Loucy (cell line): ENCODE data around the gene CCDC73.

Experiments used
- H2AFZ ChIP-seq: fragments of 200-600 bp; sonication (generic); 2 replicates; pipeline ENCODE4 v1.6.0; 2016; ENCODE audit warnings: antibody characterized with exemption, mild to moderate bottlenecking, low read length, moderate library complexity
- H3F3A ChIP-seq: fragments of 200-600 bp; 2 replicates; pipeline ENCODE4 v1.6.0; 2016; ENCODE audit warnings: antibody characterized with exemption, low read depth, mild to moderate bottlenecking
- H3K27me3 ChIP-seq: fragments of 200-600 bp; sonication (generic); 2 replicates; pipeline ENCODE4 v1.6.1; 2014; ENCODE audit warnings: low read length, mild to moderate bottlenecking; ENCODE audit not compliant: insufficient read depth, poor library complexity, severe bottlenecking
- H3K36me3 ChIP-seq: fragments of 200-600 bp; sonication (generic); 2 replicates; pipeline ENCODE4 v1.6.1; 2016; ENCODE audit warnings: low read length; ENCODE audit not compliant: insufficient read depth
- H3K4me1 ChIP-seq: fragments of 200-600 bp; sonication (generic); 2 replicates; pipeline ENCODE4 v1.5.1; 2014; ENCODE audit warnings: low read length, mild to moderate bottlenecking; ENCODE audit not compliant: insufficient read depth, poor library complexity, severe bottlenecking
- H3K4me2 ChIP-seq: fragments of 200-600 bp; sonication (generic); 2 replicates; pipeline ENCODE4 v1.6.0; 2014; ENCODE audit warnings: antibody characterized with exemption, low read length, low read depth, mild to moderate bottlenecking; ENCODE audit not compliant: poor library complexity, severe bottlenecking
- H3K4me3 ChIP-seq: fragments of 200-600 bp; sonication (generic); 2 replicates; pipeline ENCODE4 v1.5.1; 2014; ENCODE audit warnings: low read length, mild to moderate bottlenecking, mixed read lengths; ENCODE audit not compliant: poor library complexity, severe bottlenecking
- H3K79me2 ChIP-seq: fragments of 200-600 bp; sonication (generic); 2 replicates; pipeline ENCODE4 v1.6.1; 2014; ENCODE audit warnings: low read length; ENCODE audit not compliant: insufficient read depth
- H3K9ac ChIP-seq: fragments of 200-600 bp; sonication (generic); 2 replicates; pipeline ENCODE4 v1.6.0; 2014; ENCODE audit warnings: mild to moderate bottlenecking, low read depth, low read length, moderate library complexity; ENCODE audit not compliant: poor library complexity, severe bottlenecking
- H3K9me2 ChIP-seq: fragments of 200-600 bp; sonication (generic); replicated peaks from 2 replicates; pipeline ENCODE4 v1.6.1; 2016; ENCODE audit warnings: low read depth, low read length, mixed read lengths
- H3K9me3 ChIP-seq: fragments of 200-600 bp; sonication (generic); 2 replicates; pipeline ENCODE4 v1.6.1; 2014; ENCODE audit warnings: mild to moderate bottlenecking, antibody characterized with exemption, low read length, low read depth; ENCODE audit not compliant: insufficient read depth
- H4K20me1 ChIP-seq: fragments of 200-600 bp; sonication (generic); 2 replicates; pipeline ENCODE4 v1.6.0; 2014; ENCODE audit warnings: antibody characterized with exemption, low read length, mild to moderate bottlenecking; ENCODE audit not compliant: insufficient read depth, poor library complexity, severe bottlenecking
- EZH2phosphoT487 ChIP-seq: fragments of 200-600 bp; IDR thresholded peaks from 2 replicates; pipeline ENCODE4 v1.6.1; 2018; ENCODE audit warnings: antibody characterized with exemption, mild to moderate bottlenecking, moderate library complexity, borderline replicate concordance
- TF ChIP-seq, protein P1 (sequence below): fragments of 200-600 bp; sonication (generic); conservative IDR thresholded peaks from 2 replicates; pipeline ENCODE4 v1.5.1; 2014; ENCODE audit warnings: mild to moderate bottlenecking, antibody characterized with exemption, low read length

The CCDC73 gene

DNA sequence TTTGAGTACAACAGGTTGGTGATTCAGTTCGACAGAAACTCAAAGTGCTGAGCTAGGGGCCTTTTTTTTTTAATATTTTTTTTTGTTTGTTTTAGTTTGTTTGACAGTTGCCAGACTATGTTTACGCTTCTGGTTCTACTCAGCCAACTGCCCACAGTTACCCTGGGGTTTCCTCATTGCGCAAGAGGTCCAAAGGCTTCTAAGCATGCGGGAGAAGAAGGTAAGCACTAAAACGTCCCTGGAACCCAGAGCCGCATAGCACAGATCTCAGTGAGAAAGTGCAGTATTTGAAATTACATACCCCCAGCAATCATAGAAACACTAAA is 35.9 kb upstream of the CCDC73 start:
- H3K4me1 ChIP-seq, result peaks cover 4% of the 10 kb centered on the region
- no peaks in the 10 kb centered on the region for H3K27me3 ChIP-seq
- H3K9ac ChIP-seq, result no peak overlapping the region
- no peak for TF ChIP-seq EZH2phosphoT487
- TF ChIP-seq, protein P1, sequence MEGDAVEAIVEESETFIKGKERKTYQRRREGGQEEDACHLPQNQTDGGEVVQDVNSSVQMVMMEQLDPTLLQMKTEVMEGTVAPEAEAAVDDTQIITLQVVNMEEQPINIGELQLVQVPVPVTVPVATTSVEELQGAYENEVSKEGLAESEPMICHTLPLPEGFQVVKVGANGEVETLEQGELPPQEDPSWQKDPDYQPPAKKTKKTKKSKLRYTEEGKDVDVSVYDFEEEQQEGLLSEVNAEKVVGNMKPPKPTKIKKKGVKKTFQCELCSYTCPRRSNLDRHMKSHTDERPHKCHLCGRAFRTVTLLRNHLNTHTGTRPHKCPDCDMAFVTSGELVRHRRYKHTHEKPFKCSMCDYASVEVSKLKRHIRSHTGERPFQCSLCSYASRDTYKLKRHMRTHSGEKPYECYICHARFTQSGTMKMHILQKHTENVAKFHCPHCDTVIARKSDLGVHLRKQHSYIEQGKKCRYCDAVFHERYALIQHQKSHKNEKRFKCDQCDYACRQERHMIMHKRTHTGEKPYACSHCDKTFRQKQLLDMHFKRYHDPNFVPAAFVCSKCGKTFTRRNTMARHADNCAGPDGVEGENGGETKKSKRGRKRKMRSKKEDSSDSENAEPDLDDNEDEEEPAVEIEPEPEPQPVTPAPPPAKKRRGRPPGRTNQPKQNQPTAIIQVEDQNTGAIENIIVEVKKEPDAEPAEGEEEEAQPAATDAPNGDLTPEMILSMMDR, result no peak
- no peaks in the 10 kb centered on the region for H3K36me3 ChIP-seq
- H3K79me2 ChIP-seq, result no peaks in the 10 kb centered on the region
- H3K4me3 ChIP-seq, result no peak overlapping the region
- no peaks in the 10 kb centered on the region for H4K20me1 ChIP-seq
- H3K9me3 ChIP-seq, result no peaks in the 10 kb centered on the region
- no peaks in the 10 kb centered on the region for H3K9me2 ChIP-seq
- no peak overlapping the region for H2AFZ ChIP-seq
- no peaks in the 10 kb centered on the region for H3F3A ChIP-seq
- H3K4me2 ChIP-seq, result no peak overlapping the region

DNA sequence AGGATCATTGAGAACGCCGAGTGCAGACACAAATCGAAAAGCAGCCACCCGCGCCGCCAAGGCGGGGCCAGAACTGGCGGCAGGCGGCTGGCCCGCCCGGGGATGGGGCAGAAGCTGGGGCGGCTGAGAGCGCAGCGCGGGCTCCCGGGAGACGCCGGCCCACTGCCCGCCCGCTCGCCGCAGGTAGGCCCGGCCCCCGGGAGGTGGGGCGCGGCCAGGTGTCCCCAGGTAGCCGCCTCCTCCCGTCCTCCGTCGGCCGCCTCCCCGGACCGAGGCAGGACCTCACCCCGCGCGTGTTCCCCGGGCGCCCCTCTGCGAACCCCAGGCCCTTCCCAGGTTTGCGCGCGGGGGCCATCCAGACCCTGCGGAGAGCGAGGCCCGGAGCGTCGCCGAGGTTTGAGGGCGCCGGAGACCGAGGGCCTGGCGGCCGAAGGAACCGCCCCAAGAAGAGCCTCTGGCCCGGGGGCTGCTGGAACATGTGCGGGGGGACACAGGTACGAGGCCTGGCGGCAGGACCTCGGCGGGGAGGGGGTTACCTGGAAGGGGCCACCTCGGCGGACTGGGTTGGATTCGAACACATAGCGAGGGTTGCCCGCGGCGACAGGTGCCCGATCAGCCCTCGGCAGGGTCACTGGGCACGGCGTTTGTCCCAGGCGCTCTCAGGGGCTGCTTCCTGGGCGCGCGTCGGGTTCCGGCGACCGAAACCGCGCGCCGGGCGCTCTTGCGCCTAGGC is 35.4 kb upstream of the CCDC73 start, which contains the start of gene PRRG4:
TSS of gene PRRG4 (plus strand) at position 248 of the 733 bp plus-strand sequence. CDS start 603 bp downstream, outside the sequence.
- peak within 1 kb of the TSS; percentile 15 for H3K9ac ChIP-seq
- H3K9me2 ChIP-seq, result no peaks in the 10 kb centered on the region
- peaks cover 4% of the 10 kb centered on the region for H3K4me1 ChIP-seq
- no peaks in the 10 kb centered on the region for H3F3A ChIP-seq
- peak within 1 kb of the TSS; percentile 68 for H3K4me3 ChIP-seq
- peak within 1 kb of the TSS; percentile 87 for H2AFZ ChIP-seq
- H3K27me3 ChIP-seq, result no peaks in the 10 kb centered on the region
- H3K9me3 ChIP-seq, result no peaks in the 10 kb centered on the region
- H3K36me3 ChIP-seq, result no peaks in the 10 kb centered on the region
- no peaks in the 10 kb centered on the region for H4K20me1 ChIP-seq
- H3K4me2 ChIP-seq, result peak within 1 kb of the TSS; percentile 53
- TF ChIP-seq, protein P1, result no peak
- no peak for TF ChIP-seq EZH2phosphoT487
- no peaks in the 10 kb centered on the region for H3K79me2 ChIP-seq

DNA sequence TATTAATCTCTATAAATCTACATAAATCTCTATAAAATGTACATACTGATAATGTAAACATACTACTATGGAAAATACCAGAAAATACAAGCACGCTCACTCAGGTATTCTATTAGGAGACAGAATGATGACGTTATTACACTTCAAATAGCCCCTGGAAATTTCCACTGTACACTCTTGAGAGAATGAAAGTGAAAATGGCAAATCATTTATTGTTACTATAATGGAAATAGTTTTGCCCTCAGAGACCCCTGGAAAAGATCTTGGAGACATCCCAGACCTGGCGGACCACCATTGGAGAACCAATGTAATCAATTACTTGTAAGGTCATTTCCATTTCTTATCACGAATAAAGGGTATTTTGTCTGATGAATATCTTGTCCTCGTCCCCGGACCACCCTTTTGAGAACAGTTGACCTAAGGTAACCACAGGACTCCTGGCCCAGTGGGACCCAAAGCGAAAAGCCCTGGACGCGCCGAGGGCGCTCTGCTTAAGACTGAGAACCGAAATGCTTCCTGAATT is 34.8 kb upstream of the CCDC73 start:
- Histone ChIP-seq H3K9me3 (no peaks in the 10 kb centered on the region), H3K4me1 (peaks cover 4% of the 10 kb centered on the region), H2AFZ (peak overlapping the region; percentile 87), H3F3A (no peaks in the 10 kb centered on the region), H3K27me3 (no peaks in the 10 kb centered on the region), H4K20me1 (no peaks in the 10 kb centered on the region), H3K36me3 (no peaks in the 10 kb centered on the region), H3K9ac (peak overlapping the region; percentile 15), H3K4me3 (peak overlapping the region; percentile 68), H3K4me2 (peak overlapping the region; percentile 53), H3K9me2 (no peaks in the 10 kb centered on the region), H3K79me2 (no peaks in the 10 kb centered on the region)
- TF ChIP-seq EZH2phosphoT487, result no peak
- TF ChIP-seq, protein P1, result no peak
